Left ventricle myocardium inferior (tissue), 1 donor: ENCODE data around the gene ZNF773. TPM values are rescaled to one million over a fixed set of nuclear protein-coding genes. Genes with fewer than 3 reads are reported as not detected.
A peak's percentile ranks its signal among the peaks of the same experiment; 100 is the strongest.

ENCODE experiments used
- DNase-seq: peaks from one replicate; pipeline ENCODE4 v3.0.0-alpha.2; 2020
- H3K27ac ChIP-seq: fragments of 200-600 bp; replicated peaks from 2 replicates; pipeline ENCODE4 v1.8.0; 2021
- H3K27me3 ChIP-seq: fragments of 200-600 bp; 2 replicates; pipeline ENCODE4 v1.8.0; 2021; ENCODE audit warnings: low read depth
- H3K36me3 ChIP-seq: fragments of 200-600 bp; 2 replicates; pipeline ENCODE4 v1.8.0; 2021
- H3K4me1 ChIP-seq: fragments of 200-600 bp; 2 replicates; pipeline ENCODE4 v1.8.0; 2021
- H3K4me3 ChIP-seq: fragments of 200-600 bp; 2 replicates; pipeline ENCODE4 v1.8.0; 2021; ENCODE audit warnings: mild to moderate bottlenecking, moderate library complexity
- H3K9me3 ChIP-seq: fragments of 200-600 bp; replicated peaks from 2 replicates; pipeline ENCODE4 v1.8.0; 2021
- CTCF ChIP-seq: fragments of 200-600 bp; IDR thresholded peaks from 2 replicates; pipeline ENCODE4 v1.8.0; 2021; ENCODE audit warnings: antibody characterized with exemption, mild to moderate bottlenecking, borderline replicate concordance
- intact Hi-C: fragments of 100-400 bp; cut with micrococcal nuclease; formaldehyde crosslinking; loops from one replicate; pipeline ENCODE4 v1.11.0; 2022
- total RNA-seq: library from RNA; stranded (reverse); fragmentation: NEBNext Ultra II Directional; extraction: Animal tissue kit (Norgen Biotek cat#: 25700); gene quantifications from one replicate; pipeline ENCODE4 v1.2.1, GENCODE V29; 2021
- donor health status: DM: no; HTN: yes; CAD: no; lungs with severe emphysema.

Gene ZNF773
- total RNA-seq, 1 donor from 2014 or later: 4.1 TPM

GRCh38 chr19:57552432-57552831, 52.7 kb downstream of the ZNF773 start:
- TF ChIP-seq CTCF: no peak
- H3K9me3 ChIP-seq: peaks cover 86% of the 10 kb centered on the region
- no peak for DNase-seq
- H3K36me3 ChIP-seq: peaks cover 91% of the 10 kb centered on the region
- H3K4me3 ChIP-seq: no peak overlapping the region
- H3K27me3 ChIP-seq: no peaks in the 10 kb centered on the region
- intact Hi-C loops: no loop called here
- H3K27ac ChIP-seq: no peak overlapping the region
- H3K4me1 ChIP-seq: peaks cover 6% of the 10 kb centered on the region

DNA sequence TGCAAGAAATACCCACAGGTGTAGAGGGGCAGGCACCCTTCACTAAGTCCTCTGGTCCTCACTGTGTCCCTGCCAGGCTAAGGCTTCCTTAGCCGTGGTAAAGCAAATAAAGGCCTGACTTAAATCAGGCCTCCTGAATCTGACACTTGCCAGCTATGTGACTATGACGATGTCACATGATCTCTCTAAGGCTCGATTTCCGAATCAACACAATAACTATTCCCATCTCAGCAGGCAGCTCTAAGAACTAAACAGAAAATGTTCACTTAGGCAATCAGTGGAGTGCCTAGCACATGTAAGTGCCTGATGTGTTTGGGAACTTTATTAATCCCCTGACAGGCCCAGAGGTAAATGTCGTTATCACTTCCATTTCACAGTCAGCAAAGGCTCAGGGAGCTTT, 57.9 kb downstream of the ZNF773 start:
- peaks cover 38% of the 10 kb centered on the region for H3K9me3 ChIP-seq
- H3K27me3 ChIP-seq: no peaks in the 10 kb centered on the region
- TF ChIP-seq CTCF: no peak
- H3K36me3 ChIP-seq: peaks cover 39% of the 10 kb centered on the region
- H3K4me1 ChIP-seq: peaks cover 40% of the 10 kb centered on the region
- H3K27ac ChIP-seq: peak overlapping the region; percentile 88
- intact Hi-C loops: no loop called here
- no peak for DNase-seq
- peak overlapping the region; percentile 100 for H3K4me3 ChIP-seq

Other genes with a start within 250 kb of the ZNF773 start
- 24.0 TPM for gene ZNF460, start 219.5 kb upstream of the ZNF773 start, total RNA-seq
- 5.7 TPM for gene ZNF543, start 179.5 kb upstream of the ZNF773 start, total RNA-seq
- 8.0 TPM for gene ZNF304, start 148.7 kb upstream of the ZNF773 start, total RNA-seq
- 11.4 TPM for gene TRAPPC2B, start 136.4 kb upstream of the ZNF773 start, total RNA-seq
- 3.6 TPM for gene ZNF547, start 136.4 kb upstream of the ZNF773 start, total RNA-seq
- 14.4 TPM for gene ZNF548, start 110.1 kb upstream of the ZNF773 start, total RNA-seq
- 8.9 TPM for gene ZNF17, start 88.8 kb upstream of the ZNF773 start, total RNA-seq
- gene ZNF749, start 64.6 kb upstream of the ZNF773 start, total RNA-seq: 3.4 TPM
- 3.3 TPM for gene VN1R1, start 42.8 kb upstream of the ZNF773 start, total RNA-seq
- 22.6 TPM for gene ZNF772, start 22.4 kb upstream of the ZNF773 start, total RNA-seq
- gene ZNF419, start 12.2 kb upstream of the ZNF773 start, total RNA-seq: 9.0 TPM
- gene ZNF549, start 27.4 kb downstream of the ZNF773 start, total RNA-seq: 3.8 TPM
- 10.8 TPM for gene ZNF550, start 59.9 kb downstream of the ZNF773 start, total RNA-seq
- 4.6 TPM for gene ZNF416, start 79.0 kb downstream of the ZNF773 start, total RNA-seq
- gene ZIK1, start 84.2 kb downstream of the ZNF773 start, total RNA-seq: 4.0 TPM
- 4.7 TPM for gene ZNF530, start 99.9 kb downstream of the ZNF773 start, total RNA-seq
- 13.3 TPM for gene ZNF134, start 114.3 kb downstream of the ZNF773 start, total RNA-seq
- 10.0 TPM for gene ZNF211, start 133.2 kb downstream of the ZNF773 start, total RNA-seq
- gene ZSCAN4, start 169.0 kb downstream of the ZNF773 start, total RNA-seq: not detected
- 3.6 TPM for gene ZNF551, start 182.0 kb downstream of the ZNF773 start, total RNA-seq
- gene ZNF154, start 209.3 kb downstream of the ZNF773 start, total RNA-seq: 4.8 TPM
- 9.3 TPM for gene ZNF671, start 227.7 kb downstream of the ZNF773 start, total RNA-seq
- gene ZNF776, start 246.9 kb downstream of the ZNF773 start, total RNA-seq: 12.9 TPM